Left colon (tissue), 2 donors: ENCODE data around the gene NUP210. TPM values are rescaled to one million over a fixed set of nuclear protein-coding genes. Genes with fewer than 3 reads are reported as not detected.

Experiments used
- ATAC-seq: fragments of 200-7000 bp; cut with Tn5 transposase; one replicate; pipeline ENCODE4 v1.9.1; 2020; ENCODE audit warnings: mild to moderate bottlenecking, moderate library complexity
- DNase-seq, 2 donors: peaks; one replicate each; pipeline ENCODE4 v3.0.0-alpha.2; 2020
- intact Hi-C, 2 donors: fragments of 100-400 bp; cut with DNase I in 1 of 2; cut with micrococcal nuclease in 1 of 2; formaldehyde crosslinking; loops; one replicate each; pipeline versions ENCODE4 v1.11.2 to v1.14.0; 2022; cut with DNase I, micrococcal nuclease
- total RNA-seq, 2 donors: library from RNA; stranded (reverse); fragmentation: NEBNext Ultra II Directional; extraction: Animal tissue kit (Norgen Biotek cat#: 25700); gene quantifications; one replicate each; pipeline ENCODE4 v1.2.1, GENCODE V29; 2021
- donor health status: DM: no; HTN: no; CAD: no.
- donor health status: DM: yes; HTN: yes; CAD: no.

NUP210 gene
- total RNA-seq, 2 donors from 2014 or later = 5.6 to 9.1 TPM

DNA sequence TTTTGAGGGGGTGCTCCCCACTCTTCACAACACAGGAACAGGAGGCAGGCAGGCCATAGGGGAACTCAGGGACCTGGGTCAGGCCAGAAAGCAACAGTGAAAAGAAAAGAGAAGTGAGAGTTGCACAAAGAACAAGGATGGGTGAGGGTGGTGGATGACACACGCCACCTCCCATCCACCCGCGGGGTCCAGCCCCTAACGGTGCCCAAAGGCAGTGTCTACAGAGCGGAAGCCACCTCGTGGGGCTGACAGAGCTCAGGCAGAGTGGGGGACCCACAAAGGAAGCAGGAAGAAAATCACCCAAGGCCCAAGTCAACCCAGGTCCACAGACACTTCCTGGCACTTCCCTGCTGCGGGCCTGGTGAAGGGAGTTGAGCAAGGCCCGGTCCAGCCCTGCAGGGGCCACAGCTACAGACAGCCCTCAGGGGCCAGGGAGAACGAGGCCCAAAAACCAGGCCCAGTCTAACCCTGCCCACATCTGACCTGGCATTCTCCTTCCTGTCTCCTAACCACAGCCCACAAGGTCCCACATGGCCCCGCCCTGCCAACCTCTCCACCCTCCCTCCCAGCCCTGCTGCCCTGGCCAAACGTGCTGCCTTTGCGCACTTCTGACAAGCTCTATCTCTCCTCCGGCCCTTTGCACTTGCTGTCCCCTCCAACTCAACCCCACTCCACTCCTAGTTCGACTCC is 5.9 kb downstream of the NUP210 start:
- ATAC-seq (peak; percentile 61), DNase-seq (peak; percentile 63 to 69)
- intact Hi-C loops = no loop called here

DNA sequence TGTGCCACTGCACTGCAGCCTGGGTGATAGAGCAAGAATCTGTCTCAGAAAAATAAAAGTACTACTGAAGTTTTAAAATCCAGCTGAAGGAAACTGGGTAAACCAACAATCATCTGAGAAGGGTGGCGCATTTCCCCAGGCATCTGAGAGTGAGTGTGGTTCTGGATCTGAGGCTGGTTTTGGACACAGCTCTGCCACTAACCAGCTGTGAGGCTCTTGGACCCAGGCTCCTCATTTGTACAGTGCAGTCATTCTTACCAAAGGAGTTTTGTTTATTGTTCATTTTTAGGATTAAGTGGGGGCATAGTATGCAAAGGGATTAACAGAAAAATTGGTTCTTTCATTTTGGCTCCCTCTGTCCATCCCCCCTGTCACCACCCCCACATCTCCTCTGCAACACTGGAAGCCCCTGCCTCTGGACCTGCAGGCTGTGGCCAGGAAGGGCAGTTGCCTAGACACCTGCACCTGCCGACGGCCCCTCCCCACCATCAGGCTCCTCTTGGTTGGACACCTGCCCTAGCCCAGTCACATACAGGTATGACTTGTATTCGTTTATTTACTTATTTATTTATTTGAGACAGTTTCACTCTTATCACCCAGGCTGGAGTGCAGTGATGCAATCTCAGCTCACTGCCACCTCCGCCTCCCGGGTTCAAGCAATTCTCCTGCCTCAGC is 8.8 kb downstream of the NUP210 start:
- ATAC-seq = no peak
- no peak for DNase-seq
- intact Hi-C loops = no loop called here

DNA sequence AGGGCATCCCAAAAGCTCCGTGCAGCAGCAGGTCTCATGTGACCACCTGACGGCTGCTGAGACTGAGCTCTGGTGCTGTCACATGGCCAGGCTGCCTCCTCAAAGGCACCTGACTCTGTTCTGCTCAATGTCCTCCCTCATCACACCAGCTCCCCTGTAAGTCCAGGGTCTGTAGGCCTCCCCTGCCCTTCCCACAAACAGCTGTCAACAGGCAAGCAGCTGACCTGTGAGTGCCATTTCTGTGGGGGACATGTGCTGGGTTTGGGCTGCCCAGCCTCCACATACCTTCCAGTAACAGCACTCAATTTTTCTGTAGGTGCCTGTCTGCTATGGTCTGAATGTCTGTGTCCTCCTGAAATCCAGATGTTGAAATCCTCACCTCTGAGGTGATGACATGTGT is 11.2 kb downstream of the NUP210 start:
- intact Hi-C loops = no loop called here
- ATAC-seq (no peak), DNase-seq (no peak)

DNA sequence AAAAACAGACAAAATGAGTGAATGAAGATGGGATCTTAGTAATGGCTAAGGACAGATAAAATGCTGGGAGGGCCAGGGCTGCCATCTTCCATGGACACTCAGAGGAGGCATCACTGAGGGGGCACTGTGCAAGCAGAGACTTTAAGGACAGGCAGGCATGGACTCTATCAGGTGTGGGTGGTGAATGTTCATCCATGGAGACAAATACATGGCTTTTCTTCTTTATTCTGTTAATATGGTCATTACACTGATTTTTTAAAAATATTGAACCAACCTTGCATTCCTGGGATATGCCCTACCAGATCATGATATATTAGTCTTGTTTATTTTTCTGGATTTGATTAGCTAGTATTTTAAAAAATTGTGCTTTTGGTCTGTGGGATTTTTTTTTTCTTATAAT is 12.2 kb downstream of the NUP210 start:
- no peak for ATAC-seq
- intact Hi-C loops = no loop called here

DNA sequence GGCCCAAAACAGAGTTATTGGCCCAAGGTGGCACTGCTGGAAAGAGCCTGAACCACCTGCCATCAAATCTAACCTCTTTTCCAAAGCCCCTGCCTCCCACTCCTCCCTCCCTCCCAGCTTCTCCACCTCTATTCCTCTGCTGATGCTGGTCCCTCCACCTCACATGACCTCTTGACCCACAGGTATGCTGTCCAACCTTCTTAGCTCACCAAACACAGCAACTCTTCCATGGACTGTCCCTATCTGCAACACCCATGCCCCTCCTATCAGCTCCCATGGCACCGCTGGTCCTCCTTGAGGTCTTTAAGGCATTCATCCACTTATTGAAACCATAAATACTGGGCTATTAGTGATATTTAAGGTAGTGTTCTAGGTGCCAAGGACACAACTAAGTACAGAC is 12.6 kb downstream of the NUP210 start:
- DNase-seq = no peak
- no peak for ATAC-seq
- intact Hi-C loops = no loop called here

More for the DNA sequence above, 12.2 kb downstream of the NUP210 start:
- DNase-seq = no peak

DNA sequence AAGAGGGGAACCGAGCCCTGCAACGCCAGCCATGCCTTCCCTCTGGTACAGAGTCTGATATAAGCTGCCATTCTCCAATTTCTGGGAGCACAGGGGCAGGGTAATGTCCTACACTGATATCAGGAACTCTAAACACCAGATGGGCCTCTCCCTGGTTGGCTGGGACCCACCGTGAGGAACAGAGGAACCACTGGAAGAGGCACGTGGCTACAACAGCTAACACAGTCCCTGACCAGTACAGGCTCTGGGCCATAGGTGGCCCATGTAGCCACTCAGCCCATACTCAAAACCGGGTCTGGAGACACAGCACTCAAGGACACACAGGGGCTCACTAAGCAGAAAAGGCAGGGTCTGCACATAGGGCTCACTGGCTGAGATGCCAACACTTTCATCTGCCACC is 13.9 kb downstream of the NUP210 start:
- intact Hi-C loops = no loop called here
- ATAC-seq (no peak), DNase-seq (no peak)

DNA sequence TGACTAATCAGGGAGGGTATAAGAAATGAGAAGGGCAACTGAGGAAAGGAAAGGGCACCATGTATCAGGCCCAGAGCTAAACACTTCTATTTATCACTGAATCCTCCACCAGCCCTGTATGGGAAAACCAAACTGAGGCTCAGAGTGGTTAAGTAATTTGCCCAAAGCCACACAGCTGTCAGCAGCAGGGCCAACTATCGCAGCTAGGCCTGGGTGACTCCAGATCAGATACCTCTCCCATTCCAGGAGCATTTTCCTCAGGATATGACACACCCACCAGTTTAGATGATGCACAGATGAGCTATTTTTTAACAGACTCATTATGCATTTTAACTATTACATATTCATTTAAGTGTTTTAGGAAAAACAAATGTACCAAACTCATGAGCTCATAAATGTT is 14.5 kb downstream of the NUP210 start:
- no peak for DNase-seq
- intact Hi-C loops = no loop called here
- no peak for ATAC-seq

DNA sequence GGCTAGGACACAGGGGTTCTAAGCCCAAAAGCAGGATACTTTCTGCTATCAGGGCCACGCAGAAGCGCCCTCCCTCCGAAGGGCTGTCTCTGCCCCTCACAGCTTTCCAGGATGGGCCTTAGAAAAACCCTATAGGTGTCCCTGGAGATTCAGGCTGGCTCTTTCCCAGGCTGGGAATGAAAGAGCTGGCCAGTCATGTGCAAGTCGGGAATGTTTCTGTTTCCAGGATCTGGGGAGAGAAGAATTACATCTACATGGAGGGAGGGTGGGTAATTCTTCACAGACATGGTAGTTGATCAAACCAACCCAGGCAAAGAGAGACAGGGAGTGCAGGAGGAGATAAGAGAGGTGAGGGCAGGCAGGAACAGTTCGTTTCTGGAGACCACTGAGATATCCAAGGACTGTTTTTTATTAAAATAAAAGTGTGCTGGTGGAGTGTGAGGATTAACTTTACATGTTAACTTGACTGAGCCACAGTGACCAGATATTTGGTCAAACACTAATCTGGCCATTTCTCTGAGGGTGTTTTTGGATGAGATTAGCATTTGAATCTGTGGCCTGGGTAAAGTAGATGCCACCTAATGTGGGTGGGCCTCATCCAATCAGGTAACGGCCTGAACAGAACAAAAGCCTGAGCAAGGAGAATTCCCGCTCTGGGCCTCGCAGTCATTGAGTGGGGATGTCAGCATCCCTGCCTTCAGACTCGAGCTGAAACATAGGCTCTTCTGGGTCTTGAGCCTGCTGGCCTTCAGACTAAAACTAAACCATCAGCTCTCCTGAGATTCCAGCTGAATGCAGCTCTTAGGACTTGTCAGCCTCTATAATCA is 15.3 kb downstream of the NUP210 start:
- ATAC-seq = no peak
- intact Hi-C loops = no loop called here
- DNase-seq = no peak

DNA sequence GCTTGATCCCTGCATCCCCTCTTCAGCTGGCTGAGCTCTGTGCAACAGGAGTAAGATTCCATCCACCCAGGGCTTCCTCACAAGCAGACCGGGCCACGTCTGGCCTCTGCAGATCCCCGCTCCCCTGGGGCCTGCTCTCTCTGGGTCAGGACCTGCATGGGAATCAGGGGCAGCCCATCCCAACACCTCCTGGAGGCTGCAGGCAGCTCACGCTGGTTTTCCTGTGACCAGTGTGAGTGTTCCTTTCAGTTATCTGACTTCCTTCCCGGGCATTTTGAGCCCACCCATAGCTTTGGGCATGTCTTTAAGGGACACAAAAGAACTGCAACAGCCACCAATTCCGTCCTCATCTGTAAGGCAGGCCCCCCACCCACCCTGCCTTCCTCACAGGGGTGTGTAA is 16.3 kb downstream of the NUP210 start:
- intact Hi-C loops = no loop called here
- ATAC-seq = no peak
- no peak for DNase-seq

DNA sequence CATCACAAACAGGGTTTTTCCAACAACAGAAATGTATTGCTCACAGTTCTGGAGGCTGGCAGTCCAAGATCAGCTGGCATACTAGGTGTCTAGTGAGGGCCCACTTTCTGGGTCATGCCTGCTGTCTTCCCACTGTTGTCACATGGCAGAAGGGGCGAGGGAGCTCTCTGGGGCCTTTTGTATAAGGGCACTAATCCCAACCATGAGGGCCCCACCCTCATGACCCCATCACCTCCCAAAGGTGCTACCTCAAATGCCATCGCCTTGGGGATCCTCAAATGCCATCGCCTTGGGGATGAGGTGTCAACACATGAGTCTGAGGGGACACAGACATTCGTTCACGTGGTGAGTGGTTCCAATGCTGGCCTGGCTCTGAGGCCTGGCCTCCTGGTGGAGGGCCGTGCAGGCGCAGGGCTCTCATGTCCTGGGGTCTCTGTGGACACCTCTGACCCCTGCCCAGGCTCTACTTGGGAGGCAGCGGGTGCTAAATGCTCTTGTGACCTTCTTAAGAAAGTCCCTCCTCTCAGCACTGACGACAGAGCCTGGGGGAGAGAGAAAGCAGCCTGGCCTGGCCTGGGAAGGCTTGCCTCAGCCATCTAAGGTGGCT is 16.8 kb downstream of the NUP210 start:
- no peak for DNase-seq
- ATAC-seq = no peak
- intact Hi-C loops = no loop called here

DNA sequence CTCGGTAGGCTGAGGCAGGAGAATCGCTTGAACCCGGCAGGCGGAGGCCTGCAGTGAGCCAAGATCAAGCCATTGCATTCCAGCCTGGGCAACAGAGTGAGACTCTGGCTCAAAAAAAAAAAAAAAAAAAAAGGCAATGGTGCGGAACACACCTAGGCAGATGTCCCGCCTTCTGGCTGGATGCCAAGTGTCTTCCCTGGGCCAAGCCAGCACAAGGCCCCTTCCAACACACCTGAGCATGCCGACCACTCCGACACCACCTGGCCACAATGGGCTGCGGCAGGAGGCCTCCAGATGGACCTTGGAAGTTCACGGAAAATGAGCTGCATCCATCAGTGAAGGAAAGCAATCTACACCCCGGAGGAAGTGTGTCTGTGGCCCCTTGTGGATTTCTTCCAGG is 19.0 kb downstream of the NUP210 start:
- intact Hi-C loops = no loop called here
- DNase-seq (no peak), ATAC-seq (no peak)

DNA sequence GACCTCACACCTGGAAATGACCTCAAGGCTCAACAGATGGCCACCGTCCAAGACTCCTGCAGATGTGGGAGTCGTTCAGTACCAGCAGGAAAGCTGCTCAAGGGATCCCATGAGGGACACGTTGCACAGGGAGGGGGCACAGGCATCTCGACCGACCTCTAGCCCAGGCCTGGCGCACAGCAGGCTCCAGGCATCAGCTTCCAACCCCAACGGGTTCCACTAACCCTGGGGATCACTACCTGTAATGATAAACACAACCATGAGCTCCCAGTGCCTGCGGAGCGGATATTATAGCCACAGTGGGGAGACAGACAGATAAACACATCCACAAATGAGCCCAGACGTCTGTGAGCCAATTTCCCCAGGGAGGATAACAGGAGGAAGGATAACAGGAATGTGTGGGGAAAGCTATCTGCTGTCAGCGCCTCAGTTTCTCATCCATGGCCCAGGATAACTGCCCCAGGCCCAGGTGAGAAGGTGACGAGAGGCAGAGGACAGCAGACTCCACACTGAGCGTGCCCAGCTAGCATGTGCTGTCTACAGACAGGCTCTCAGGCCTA is 19.9 kb downstream of the NUP210 start:
- intact Hi-C loops = no loop called here
- DNase-seq = no peak
- no peak for ATAC-seq

DNA sequence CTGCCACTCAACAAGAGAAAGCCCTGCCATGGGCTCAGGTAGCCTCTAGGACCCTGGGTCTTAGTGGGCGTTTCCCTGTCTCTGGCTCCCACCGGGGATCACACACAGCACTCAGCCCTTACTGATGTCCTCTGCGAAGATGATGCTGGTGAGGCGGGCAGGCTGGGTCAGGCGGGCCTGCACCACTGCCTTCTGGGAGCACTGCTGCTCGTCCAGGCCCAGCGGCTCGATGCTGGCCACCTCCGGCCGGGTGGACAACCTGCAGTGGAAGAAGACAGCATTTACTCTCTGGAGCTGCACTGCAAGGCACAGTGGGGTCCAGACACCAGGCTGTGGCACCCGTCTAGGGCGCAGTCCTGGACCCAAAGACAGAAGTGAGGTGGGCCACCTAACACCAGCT is 20.5 kb downstream of the NUP210 start:
- DNase-seq = no peak
- ATAC-seq = no peak
- intact Hi-C loops = no loop called here

DNA sequence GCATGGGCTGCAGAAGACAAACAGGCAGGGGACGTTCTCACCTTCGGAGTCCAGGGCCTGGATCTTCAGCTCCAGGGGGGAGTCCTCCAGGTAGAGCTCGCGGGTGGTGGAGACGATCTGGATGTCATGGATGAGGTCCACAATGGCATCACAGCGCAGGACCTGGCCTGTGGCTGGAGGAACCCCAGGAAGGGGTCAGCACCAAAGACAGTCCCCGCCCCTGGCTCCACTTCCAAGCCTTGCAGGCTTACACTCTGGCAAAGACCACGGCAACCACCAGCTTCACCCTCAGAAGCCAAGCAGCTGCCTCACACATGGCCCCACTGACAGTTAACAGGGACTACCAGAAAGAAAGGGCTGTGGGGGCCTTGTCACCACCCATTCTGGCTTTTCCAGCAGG is 22.8 kb downstream of the NUP210 start:
- DNase-seq (no peak), ATAC-seq (no peak)
- intact Hi-C loops = no loop called here

DNA sequence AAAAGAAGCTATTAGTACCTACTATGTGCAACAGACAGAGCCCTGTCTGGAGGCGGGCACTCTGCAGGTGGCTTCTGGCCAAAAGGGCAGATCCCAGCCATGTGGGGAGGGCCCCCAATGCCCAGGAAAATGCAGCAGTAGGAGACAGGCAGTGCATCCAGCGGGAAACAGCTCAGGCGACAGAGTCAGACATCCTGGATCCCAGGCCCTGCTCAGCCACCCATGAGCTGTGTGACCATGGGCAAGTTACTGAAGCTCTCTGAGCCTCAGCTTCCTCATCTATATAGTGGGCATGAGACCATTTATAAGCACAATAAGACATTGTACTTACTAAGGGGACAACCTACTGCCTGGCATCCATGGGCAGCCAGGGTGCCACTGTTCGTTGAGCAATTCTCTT is 25.8 kb downstream of the NUP210 start:
- intact Hi-C loops = no loop called here
- DNase-seq (no peak), ATAC-seq (no peak)

DNA sequence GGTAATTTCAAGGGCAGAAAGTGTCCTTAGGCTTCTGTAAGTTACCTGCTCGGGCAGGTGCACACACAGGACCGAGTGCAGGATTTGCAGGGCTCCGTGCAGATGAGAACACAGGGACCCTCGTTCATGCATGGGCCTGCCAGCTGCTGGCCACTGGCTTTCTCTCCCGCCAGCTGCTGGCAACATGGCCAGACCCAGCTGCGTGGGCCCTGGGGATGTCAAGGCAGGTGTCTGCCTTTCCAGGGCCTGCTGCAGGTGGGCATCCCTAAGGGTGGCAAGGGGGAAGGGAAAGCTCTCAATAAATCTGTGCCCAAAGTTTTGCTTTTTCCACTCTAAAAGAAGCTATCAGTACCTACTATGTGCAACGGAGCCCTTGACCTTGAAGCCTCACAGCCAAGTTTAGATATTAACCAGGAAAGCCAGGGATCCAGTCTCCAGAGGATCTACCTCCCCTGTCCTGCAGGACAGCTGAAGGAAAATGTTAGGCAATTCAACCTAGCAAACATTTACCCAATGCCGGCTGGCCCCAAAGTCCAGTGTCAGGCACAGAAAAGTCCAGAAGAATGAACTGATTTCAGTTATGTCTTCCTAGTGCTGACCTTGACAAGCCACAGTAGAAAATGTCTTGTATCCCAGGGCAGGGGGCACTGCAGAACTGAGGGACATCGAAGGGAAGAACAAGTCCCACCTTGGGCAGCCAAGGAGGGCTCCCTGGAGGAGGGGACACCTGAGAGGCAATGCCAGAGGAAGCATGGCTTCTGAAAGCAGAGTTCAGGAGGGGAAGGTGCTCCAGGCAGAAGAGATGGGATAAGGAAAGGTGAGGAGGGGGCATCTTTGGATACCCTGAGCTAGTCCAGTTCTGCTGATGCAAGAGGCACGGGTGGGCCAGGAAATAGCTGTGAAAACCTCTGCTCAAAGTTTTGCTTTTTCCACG is 26.4 kb downstream of the NUP210 start:
- DNase-seq (no peak), ATAC-seq (no peak)
- intact Hi-C loops = no loop called here

DNA sequence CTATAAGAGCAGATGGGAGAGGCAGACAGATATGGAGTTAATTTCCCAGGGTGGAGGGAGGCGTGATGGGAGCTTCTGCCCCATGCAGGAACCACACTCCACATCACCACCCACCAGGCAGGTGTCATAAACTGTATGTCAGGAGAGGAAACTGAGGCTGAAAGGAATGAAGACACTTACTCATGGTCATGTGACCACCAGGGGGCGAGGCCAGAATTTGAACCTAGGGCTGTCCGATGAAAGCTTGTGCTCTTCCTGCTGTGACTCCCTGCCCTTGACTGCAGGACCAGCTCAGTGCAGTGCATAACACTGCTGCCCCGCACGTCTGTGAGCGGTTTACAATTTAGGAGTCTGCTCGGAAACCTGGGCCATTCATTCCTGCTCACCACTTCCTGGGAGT is 28.8 kb downstream of the NUP210 start:
- DNase-seq (peak in 1 of 2 donors; percentile 19), ATAC-seq (no peak)
- intact Hi-C loops = no loop called here

DNA sequence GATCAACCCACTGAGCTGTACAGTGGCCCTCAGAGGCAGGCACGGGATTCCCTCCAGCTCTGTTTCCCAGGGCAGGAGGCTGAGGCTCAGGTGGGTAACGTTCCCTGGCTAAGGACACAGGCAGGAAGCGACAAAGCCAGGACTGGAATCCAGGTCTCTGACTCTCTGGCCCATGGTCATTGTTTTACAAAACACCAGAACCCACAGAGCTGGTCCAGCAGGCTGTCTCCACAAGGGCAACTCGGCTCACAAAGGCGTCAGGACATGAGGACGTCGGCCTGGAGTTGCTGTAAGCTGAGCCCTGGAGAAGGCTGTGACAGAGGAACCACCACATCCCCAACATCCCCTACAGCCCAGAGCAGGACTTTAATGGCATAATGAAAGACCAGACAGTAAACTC is 30.7 kb downstream of the NUP210 start:
- intact Hi-C loops = no loop called here
- DNase-seq (no peak), ATAC-seq (no peak)
